Prostate gland (tissue), 2 donors: Measurements from ENCODE around the gene SRPK1.

Experiments
- POLR2A ChIP-seq: fragments of 450-650 bp; IDR thresholded peaks from one replicate; pipeline ENCODE4 v1.6.1; 2016; ENCODE audit warnings: antibody characterized with exemption, mild to moderate bottlenecking
- TF ChIP-seq, protein P1 (sequence below), 4 experiments: fragments of 200-600 bp in 2 of 4; fragments of 450-650 bp in 2 of 4; sonication (generic) in 2 of 4; IDR thresholded peaks; 1 replicate in 3 of 4; 2 replicates in 1 of 4; pipeline ENCODE4 v1.5.1; 2016 to 2019; ENCODE audit warnings: antibody characterized with exemption in 4 of 4, mild to moderate bottlenecking in 2 of 4, moderate library complexity in 2 of 4

DNA sequence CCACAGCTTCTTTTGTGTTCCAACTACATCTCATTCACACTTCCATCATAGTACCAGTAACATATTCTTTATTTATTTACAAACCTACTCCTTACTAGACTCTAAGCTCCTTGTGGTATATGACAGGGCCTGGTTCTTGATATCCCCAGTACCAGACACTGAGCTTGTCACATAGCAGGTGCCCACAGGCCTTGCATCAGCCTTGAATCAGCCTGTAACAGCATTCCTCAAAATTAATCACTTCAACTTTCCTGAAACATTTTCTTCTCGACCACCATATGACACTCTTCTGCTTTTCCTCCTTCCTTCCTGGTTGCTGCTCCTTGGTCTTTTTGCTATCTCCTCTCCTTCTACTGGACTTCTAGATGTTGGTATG lies 24.7 kb upstream of the SRPK1 start:
- TF ChIP-seq, protein P1, sequence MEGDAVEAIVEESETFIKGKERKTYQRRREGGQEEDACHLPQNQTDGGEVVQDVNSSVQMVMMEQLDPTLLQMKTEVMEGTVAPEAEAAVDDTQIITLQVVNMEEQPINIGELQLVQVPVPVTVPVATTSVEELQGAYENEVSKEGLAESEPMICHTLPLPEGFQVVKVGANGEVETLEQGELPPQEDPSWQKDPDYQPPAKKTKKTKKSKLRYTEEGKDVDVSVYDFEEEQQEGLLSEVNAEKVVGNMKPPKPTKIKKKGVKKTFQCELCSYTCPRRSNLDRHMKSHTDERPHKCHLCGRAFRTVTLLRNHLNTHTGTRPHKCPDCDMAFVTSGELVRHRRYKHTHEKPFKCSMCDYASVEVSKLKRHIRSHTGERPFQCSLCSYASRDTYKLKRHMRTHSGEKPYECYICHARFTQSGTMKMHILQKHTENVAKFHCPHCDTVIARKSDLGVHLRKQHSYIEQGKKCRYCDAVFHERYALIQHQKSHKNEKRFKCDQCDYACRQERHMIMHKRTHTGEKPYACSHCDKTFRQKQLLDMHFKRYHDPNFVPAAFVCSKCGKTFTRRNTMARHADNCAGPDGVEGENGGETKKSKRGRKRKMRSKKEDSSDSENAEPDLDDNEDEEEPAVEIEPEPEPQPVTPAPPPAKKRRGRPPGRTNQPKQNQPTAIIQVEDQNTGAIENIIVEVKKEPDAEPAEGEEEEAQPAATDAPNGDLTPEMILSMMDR (IDR thresholded peaks at IDR 0.05): no peak
- no peak for TF ChIP-seq POLR2A
